Prostate gland (tissue), 2 donors: Measurements from ENCODE around the gene NPVF. TPM values are rescaled to one million over a fixed set of nuclear protein-coding genes. Genes with fewer than 3 reads are reported as not detected.

ENCODE experiments used
- DNase-seq: peaks from one replicate; pipeline ENCODE4 v3.0.0-alpha.2; 2019; ENCODE audit warnings: low spot score
- H3K27ac ChIP-seq, 2 donors: fragments of 200-600 bp; sonication (generic); 2 replicates each; pipeline ENCODE4 v1.5.1; 2017 to 2019
- H3K27me3 ChIP-seq: fragments of 200-600 bp; sonication (generic); replicated peaks from 2 replicates; pipeline ENCODE4 v1.5.1; 2019; ENCODE audit not compliant: insufficient read depth
- H3K36me3 ChIP-seq, 2 donors: fragments of 200-600 bp; sonication (generic); 1 replicate in 1 of 2; 2 replicates in 1 of 2; pipeline versions ENCODE4 v1.5.1 to v1.8.1; 2017 to 2019
- H3K4me1 ChIP-seq: fragments of 200-600 bp; sonication (generic); replicated peaks from 2 replicates; pipeline ENCODE4 v1.5.1; 2019
- H3K4me3 ChIP-seq, 2 donors: fragments of 200-600 bp; sonication (generic); 2 replicates each; pipeline ENCODE4 v1.5.1; 2017 to 2019
- H3K9me3 ChIP-seq: fragments of 200-600 bp; sonication (generic); 2 replicates; pipeline ENCODE4 v1.5.1; 2017
- POLR2A ChIP-seq: fragments of 450-650 bp; IDR thresholded peaks from one replicate; pipeline ENCODE4 v1.6.1; 2016; ENCODE audit warnings: antibody characterized with exemption, mild to moderate bottlenecking
- POLR2AphosphoS5 ChIP-seq: sonication (generic); formaldehyde crosslinking; IDR thresholded peaks from one replicate; pipeline ENCODE4 v1.6.1; 2017; ENCODE audit warnings: antibody characterized with exemption
- WGBS: methylation state at CpG from one replicate; pipeline ENCODE4 v1.1.5; 2018; 5-methylcytosine and 5-hydroxymethylcytosine counted together
- intact Hi-C: fragments of 100-400 bp; cut with DNase I; formaldehyde crosslinking; loops from one replicate; pipeline ENCODE4 v1.14.2; 2022
- total RNA-seq, 2 donors: library from RNA; depleted of rRNA; stranded (reverse); fragments of >200 nt; gene quantifications; one replicate each; pipeline ENCODE4 v1.1.0, GENCODE V29; 2016
- TF ChIP-seq, protein P1 (sequence below), 4 experiments: fragments of 200-600 bp in 2 of 4; fragments of 450-650 bp in 2 of 4; sonication (generic) in 2 of 4; IDR thresholded peaks; 1 replicate in 3 of 4; 2 replicates in 1 of 4; pipeline ENCODE4 v1.5.1; 2016 to 2019; ENCODE audit warnings: antibody characterized with exemption in 4 of 4, mild to moderate bottlenecking in 2 of 4, moderate library complexity in 2 of 4

NPVF gene
- total RNA-seq, 2 donors from 2014 or later = not detected

DNA sequence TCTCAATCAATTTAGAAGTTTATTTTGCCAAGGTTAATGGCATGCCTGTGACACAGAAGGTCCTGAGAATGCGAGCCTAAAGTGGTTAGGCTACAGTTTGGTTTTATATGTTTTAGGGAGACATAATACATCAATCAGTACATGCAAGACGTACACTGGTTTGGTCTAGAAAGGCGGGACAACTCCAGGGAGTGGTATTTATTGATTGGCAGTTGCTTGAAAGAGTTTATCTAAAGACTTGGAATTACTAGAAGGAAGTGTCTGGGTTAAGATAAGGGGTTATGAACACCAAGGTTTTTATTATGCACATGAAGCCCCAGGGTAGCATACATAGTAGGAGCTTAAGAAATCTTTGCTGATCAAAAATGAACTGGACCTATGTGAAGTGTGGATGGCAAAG lies 21.5 kb downstream of the NPVF start:
- Histone ChIP-seq H3K4me3 (no peak overlapping the region), H3K27me3 (no peaks in the 10 kb centered on the region), H3K36me3 (no peaks in the 10 kb centered on the region), H3K27ac (no peak overlapping the region), H3K9me3 (no peaks in the 10 kb centered on the region), H3K4me1 (no peaks in the 10 kb centered on the region)
- DNase-seq = no peak
- WGBS = 77% methylated on average over 3 of the region's 3 CpGs
- intact Hi-C loops = no loop called here
- TF ChIP-seq, protein P1, sequence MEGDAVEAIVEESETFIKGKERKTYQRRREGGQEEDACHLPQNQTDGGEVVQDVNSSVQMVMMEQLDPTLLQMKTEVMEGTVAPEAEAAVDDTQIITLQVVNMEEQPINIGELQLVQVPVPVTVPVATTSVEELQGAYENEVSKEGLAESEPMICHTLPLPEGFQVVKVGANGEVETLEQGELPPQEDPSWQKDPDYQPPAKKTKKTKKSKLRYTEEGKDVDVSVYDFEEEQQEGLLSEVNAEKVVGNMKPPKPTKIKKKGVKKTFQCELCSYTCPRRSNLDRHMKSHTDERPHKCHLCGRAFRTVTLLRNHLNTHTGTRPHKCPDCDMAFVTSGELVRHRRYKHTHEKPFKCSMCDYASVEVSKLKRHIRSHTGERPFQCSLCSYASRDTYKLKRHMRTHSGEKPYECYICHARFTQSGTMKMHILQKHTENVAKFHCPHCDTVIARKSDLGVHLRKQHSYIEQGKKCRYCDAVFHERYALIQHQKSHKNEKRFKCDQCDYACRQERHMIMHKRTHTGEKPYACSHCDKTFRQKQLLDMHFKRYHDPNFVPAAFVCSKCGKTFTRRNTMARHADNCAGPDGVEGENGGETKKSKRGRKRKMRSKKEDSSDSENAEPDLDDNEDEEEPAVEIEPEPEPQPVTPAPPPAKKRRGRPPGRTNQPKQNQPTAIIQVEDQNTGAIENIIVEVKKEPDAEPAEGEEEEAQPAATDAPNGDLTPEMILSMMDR (IDR thresholded peaks at IDR 0.05) = no peak
- TF ChIP-seq POLR2A (no peak), POLR2AphosphoS5 (no peak)

DNA sequence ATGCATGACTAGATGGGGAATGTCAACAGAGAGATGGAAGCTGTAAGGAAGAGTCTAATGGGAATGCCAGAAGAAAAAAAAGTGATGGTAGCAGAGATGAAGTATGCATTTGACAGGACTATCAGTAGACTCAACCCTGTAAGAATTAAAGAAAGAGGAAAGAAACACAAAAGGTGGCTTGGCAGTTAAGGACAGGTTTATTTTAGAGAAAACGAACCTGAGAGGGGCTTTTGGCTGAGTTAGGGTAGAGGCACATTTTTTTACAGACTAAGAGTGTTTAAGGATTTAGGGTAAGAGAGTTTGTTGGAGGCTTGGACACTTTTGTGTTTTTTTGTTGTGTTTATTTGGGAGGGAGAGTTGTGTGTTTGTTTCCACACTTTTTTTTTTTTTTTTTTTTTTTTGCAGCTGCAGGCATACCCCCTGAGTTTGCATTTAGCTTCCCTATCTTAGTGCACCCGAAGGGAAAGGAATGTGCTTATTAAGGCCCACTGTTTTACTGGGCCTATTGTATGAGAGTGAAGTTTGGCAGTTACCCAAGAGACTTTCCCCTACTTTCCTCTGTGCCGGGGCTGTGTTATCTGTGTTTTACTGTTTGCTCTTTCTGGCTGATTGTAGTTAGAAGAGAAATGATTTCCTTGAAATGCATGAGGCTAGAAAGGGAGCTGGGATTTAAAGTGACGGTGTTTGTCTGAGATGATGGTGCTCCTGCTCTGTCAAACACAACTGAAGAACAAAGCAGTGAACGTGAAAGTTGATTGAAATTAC lies 32.0 kb downstream of the NPVF start:
- no peak for TF ChIP-seq POLR2A
- TF ChIP-seq, protein P1 (IDR thresholded peaks at IDR 0.05) = no peak
- TF ChIP-seq POLR2AphosphoS5 = no peak
- Histone ChIP-seq H3K27ac (no peak overlapping the region), H3K27me3 (no peaks in the 10 kb centered on the region), H3K4me1 (no peaks in the 10 kb centered on the region), H3K4me3 (no peak overlapping the region), H3K36me3 (no peaks in the 10 kb centered on the region), H3K9me3 (no peaks in the 10 kb centered on the region)
- WGBS = 30% methylated on average over 5 of the region's 5 CpGs
- DNase-seq = no peak
- intact Hi-C loops = no loop called here

DNA sequence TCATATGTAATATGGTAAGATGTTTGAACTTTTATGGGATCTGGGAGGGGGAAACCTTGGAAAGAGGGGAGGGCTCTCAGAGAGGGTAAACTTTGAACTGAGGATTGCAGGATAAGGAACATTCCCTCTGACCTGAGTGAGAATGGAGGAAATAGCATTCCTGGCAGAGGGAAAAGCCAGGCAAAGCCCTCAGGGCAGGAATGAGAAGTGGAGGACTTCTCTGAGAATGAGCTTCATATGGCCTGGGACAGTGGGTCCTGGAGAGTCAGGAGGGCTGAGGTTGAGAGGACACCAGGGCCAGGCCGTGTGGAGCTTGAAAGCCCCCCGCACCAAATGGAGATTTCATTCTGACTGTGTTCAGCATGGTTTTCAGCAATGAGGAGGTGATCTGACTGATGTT lies 34.2 kb downstream of the NPVF start:
- no peak for DNase-seq
- H3K4me3 ChIP-seq = no peak overlapping the region
- WGBS = 100% methylated on average over 2 of the region's 2 CpGs
- no peaks in the 10 kb centered on the region for H3K9me3 ChIP-seq
- intact Hi-C loops = no loop called here
- H3K27ac ChIP-seq = no peak overlapping the region
- H3K4me1 ChIP-seq = no peaks in the 10 kb centered on the region
- H3K36me3 ChIP-seq = no peaks in the 10 kb centered on the region
- no peaks in the 10 kb centered on the region for H3K27me3 ChIP-seq
- TF ChIP-seq POLR2A (no peak), POLR2AphosphoS5 (no peak)
- TF ChIP-seq, protein P1 (IDR thresholded peaks at IDR 0.05) = no peak

DNA sequence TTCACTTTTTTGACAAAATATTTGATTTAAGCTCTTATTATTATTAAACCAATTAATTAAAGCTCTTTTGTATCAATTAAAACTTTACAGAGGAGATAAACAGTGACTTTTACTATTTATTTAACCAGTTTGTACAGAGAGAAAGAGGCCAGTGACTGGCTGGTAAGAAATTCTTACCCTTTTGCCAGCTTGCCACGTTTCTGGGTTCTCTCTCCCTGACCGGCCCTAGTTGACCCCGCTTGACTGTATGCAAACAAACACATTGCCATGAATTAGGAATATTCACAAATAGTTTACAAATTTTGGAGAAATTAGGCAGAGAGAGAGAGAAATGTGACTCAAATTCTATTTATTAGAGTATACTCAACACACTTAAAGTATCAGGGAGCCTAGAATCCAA lies 36.2 kb downstream of the NPVF start:
- TF ChIP-seq, protein P1 (IDR thresholded peaks at IDR 0.05) = no peak
- TF ChIP-seq POLR2AphosphoS5 (no peak), POLR2A (no peak)
- Histone ChIP-seq H3K36me3 (no peaks in the 10 kb centered on the region), H3K27me3 (no peaks in the 10 kb centered on the region), H3K9me3 (no peaks in the 10 kb centered on the region), H3K27ac (no peak overlapping the region), H3K4me3 (no peak overlapping the region), H3K4me1 (no peaks in the 10 kb centered on the region)
- DNase-seq = no peak
- WGBS = 64% methylated on average over 3 of the region's 3 CpGs
- intact Hi-C loops = no loop called here

DNA sequence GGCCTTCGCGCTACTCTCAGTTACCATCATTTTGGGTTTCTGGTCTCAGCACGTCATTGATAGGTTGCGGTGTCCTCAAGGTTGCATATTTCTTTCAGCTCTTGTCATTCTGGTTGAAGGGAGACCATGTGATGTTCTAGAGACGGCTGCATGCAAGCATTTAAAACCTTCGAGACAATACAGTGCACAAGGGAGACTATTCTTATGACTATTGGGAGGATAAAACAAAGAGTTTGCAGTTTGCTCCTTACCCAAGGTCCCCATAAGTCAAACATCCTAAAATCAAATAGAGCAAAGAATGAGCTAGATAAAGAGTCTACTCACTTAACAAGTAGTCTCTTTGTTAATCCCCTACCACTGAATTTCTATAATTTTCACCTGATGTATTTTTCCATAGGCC lies 39.1 kb downstream of the NPVF start:
- H3K27ac ChIP-seq = no peak overlapping the region
- no peaks in the 10 kb centered on the region for H3K36me3 ChIP-seq
- H3K4me1 ChIP-seq = no peaks in the 10 kb centered on the region
- H3K9me3 ChIP-seq = no peaks in the 10 kb centered on the region
- TF ChIP-seq, protein P1 (IDR thresholded peaks at IDR 0.05) = no peak
- TF ChIP-seq POLR2AphosphoS5 (no peak), POLR2A (no peak)
- DNase-seq = no peak
- intact Hi-C loops = no loop called here
- H3K4me3 ChIP-seq = no peak overlapping the region
- 85% methylated on average over 6 of the region's 6 CpGs for WGBS
- H3K27me3 ChIP-seq = no peaks in the 10 kb centered on the region
